ENCODE measurements around the gene SSPN.

DNA sequence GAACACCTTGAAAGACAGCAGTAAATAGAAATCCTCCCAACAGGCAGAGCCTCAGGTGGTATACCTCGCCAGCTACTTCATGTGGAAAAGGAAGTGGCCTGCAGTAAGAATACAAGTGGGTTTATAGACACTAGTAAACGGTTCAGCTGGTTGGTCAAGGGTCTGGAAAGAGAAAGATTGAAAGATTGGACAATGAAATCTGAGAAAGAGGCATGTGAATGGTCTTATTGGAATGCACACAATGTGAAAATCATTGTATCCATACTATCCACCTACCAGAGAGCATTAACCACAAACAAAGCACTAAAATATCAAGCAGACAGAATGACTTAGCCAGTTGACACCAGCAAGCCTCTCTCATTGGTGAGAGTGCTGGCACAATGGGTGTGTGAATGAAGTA, 98.2 kb downstream of the SSPN start:
- TF ChIP-seq RAD21 (IDR thresholded peaks at IDR 0.05; ENCODE audit: low read depth) (no peak), CTCF (IDR thresholded peaks at IDR 0.05 in 2 of 3, conservative IDR thresholded peaks at IDR 0.05 in 1 of 3; ENCODE audit: borderline replicate concordance in 1 of 3, insufficient read depth in 1 of 3, low read depth in 2 of 3, low read length in 2 of 3) (no peak), JUND (IDR thresholded peaks at IDR 0.05) (no peak), REST (IDR thresholded peaks at IDR 0.05; ENCODE audit: low read depth) (no peak), POLR2AphosphoS5 (IDR thresholded peaks at IDR 0.05; ENCODE audit: low read depth, low read length) (no peak), YY1 (IDR thresholded peaks at IDR 0.05; ENCODE audit: extremely low read depth, insufficient replicate concordance, low read depth, low read length) (no peak), POLR2A (IDR thresholded peaks at IDR 0.05; ENCODE audit: borderline replicate concordance, extremely low read depth, insufficient read depth, insufficient read length) (no peak), ZFX (IDR thresholded peaks at IDR 0.05) (no peak), CEBPB (IDR thresholded peaks at IDR 0.05; ENCODE audit: low read depth) (no peak), EZH2 (IDR thresholded peaks at IDR 0.05) (no peak)

Data from HCT116 (cell line).